GM18870 (cell line): ENCODE data around the gene STK11.

Source experiments
- ATAC-seq: cut with Tn5 transposase; IDR thresholded peaks from one replicate; pipeline ENCODE4 v1.9.1; 2021; ENCODE audit warnings: moderate library complexity; ENCODE audit not compliant: unreplicated experiment

Gene STK11

DNA sequence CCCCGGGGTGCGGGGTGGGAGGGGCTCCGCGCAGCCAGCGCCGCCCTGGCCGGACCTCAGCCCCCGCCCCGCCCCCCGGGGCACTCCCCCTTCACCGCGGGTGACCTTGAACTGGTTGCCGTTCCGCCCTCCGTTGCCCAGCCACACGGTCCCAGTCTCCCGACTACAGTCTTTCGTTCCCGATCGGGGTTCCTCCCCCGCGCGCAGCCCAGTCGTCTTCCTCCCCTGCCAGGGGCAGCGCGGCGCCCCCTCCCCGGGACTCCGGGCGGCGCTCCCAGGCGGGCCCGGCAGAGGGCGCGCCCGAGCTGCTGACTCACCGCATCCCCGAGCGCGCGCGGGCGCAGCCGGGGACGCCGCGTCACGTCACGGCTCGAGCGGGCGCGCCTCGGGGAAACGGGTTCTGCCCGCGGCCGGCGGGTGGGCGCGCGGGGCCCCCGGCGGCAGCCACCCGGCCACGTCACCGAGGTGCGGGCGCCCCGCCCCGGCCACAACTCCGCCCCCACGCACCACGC is 43.3 kb downstream of the STK11 start:
- no peak for ATAC-seq

DNA sequence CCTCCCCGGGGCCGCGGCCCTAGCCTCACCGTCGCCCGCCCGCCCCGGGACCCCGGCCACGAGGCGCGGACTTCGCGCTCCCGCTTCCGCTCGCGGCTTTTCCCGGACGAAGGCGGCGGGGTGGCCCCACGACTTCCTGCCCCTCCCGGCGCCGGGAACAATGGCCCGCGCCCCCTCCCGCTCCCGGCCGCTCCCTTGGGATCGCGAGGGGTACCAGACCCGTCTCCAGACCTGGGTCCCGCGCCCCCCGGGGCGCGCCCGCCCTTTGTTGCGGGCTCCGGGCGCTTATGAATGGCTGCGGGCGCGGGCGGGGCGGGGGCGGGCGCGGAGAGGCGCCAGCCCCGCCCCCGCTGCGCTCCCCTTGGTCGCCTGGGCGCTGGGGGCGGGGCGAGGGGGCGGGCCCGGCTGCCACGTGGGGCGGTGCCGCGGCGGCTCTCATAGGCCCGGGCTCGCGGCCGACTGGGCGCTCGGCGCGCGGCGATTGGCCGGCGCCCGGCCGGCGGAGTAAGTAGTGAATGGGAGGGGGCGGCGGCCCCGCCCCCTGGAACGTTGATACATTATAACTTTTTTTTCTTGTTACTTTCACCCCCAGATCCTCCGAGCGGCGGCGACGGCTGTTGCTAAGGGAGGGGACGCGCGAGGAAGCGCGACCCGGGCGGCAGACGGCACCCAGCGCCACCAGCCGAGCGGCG is 43.9 kb downstream of the STK11 start:
- ATAC-seq: peak; percentile 46

- no peak for ATAC-seq
Observed at GRCh38 chr19:1249990-1250436, 44.4 kb downstream of the STK11 start.

- ATAC-seq: no peak
Observed at GRCh38 chr19:1250437-1251260, 45.1 kb downstream of the STK11 start.

GRCh38 chr19:1251330-1252220 is 46.0 kb downstream of the STK11 start:
- ATAC-seq: no peak

DNA sequence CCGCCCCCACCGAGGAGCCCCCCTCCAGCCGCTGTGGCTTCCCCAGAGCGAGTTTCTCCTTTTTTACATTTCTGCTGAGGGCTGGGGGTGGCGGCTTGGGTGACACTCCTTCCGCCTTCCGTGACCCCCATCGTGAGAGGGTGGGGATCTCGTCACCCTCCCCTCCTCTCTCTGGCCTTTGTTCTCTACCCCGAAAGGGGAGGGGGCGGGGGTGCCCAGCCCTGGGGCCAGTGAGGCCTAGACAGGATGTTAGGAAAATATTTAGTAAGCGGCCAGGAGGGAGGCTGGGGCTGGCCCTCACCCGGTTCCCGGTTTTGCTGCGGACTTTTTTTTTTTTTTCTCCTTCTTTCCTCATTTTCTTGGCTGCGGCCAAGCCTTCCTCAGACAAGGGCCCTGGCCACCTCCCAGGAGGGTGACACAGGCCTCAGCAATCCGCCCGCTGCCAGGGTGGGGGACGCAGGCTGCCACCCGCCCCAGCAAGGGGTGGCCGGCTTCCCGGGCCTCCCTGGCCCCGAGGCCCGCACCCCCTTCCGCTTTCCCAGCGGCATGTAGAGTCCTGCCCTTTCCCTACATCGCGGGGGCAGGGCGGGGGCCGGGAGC is 46.7 kb downstream of the STK11 start:
- ATAC-seq: no peak

- ATAC-seq: no peak
Observed at GRCh38 chr19:1252821-1253513, 47.4 kb downstream of the STK11 start.

GRCh38 chr19:1253514-1254080 is 48.0 kb downstream of the STK11 start:
- ATAC-seq: no peak

GRCh38 chr19:1254081-1254527 is 48.5 kb downstream of the STK11 start:
- ATAC-seq: no peak

DNA sequence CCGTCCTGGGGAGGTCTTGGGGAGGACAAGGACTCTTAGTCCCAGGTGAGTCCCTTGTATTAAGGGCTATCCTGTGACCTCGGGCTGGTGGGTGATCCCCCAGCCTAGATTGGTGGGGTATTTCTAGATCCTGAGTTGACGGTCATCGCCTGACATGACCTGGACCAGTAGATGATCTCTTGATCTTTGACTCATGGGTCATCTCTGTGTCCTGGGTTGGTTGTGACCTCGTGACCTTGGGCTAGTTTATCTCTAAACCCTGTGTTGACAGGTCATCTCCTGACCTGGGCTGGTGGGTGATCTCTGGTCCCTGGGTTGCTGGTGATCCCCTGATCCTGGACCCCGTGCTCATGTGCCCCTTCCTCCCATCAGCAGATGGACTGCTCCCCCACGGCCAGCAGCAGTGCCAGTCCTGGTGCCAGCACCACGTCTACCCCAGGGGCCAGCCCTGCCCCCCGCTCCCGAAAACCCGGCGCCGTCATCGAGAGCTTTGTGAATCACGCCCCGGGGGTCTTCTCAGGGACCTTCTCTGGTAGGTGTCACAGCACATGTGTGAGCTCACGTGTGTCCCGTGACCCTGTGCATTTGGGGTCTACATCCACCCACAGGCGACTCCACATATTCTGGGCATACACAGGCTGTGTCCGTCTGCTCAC is 49.1 kb downstream of the STK11 start:
- ATAC-seq: no peak

- no peak for ATAC-seq
Observed at GRCh38 chr19:1255186-1256161, 49.9 kb downstream of the STK11 start.

DNA sequence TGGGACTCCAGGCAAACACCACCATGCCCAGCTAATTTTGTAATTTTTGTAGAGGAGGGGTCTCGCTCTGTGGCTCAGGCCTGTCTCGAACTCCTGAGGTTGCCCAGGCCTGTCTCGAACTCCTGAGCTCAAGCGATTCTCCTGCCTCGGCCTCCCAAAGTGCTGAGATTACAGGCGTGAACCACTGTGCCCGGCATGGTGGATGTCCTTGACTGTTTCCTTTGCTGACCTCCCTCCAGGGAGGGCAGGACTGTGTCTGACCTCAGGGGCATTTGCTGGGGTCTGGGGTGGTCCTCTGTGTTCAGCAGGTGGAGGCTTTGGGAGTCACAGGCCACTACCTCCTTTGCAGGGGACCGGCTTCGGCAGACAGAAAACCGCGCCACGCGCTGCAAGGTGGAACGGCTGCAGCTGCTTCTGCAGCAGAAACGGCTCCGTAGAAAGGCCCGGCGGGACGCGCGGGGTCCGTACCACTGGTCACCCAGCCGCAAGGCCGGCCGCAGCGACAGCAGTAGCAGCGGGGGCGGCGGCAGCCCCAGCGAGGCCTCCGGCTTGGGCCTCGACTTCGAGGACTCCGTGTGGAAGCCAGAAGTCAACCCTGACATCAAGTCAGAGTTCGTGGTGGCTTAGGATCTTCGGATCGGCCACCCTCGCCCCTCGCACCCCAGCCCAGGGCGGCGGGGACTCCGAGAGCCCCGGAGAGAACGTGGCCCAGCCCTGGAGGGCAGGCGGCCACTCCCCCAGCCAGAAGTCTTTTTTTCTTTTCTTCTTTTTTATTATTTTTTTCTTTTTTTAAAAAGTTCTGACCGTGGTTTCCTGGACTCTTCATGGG is 51.3 kb downstream of the STK11 start:
- ATAC-seq: no peak

DNA sequence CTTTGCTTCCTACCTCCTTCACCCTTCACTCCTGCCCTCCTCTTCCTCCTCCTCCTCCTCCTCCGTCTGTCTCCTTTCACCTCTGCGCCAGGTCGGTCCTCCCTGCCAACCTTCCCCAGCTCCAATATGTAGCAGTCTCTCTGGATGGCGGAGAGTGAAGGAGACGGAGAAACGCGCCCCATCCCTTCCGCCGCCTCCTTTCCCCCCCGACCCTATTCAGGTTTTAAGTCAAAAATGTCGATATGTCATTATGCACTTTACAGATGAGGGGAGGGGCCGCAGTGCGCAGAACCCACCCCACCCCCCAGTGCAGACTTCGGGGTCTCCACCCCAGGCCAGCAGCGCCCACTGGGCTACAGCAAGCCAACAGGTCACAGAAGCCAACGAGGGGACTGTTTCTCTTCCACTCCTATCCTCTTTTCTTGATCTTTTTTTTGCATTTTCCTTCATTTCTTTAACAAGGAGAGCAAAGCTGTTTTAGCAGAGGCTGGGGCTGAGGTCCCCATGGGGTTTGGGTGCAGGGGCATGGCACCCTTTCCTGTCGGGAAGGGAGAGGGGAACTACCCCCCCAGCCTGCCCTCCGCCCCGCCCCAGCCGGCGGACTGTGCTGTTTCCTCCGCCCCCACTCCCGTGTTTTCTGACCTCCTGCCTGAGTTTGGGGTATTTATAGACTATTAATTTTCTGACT is 52.0 kb downstream of the STK11 start:
- no peak for ATAC-seq

- no peak for ATAC-seq
Observed at GRCh38 chr19:1258163-1258492, 52.5 kb downstream of the STK11 start.

- ATAC-seq: no peak
Observed at GRCh38 chr19:1258707-1259205, 53.2 kb downstream of the STK11 start.

GRCh38 chr19:1259206-1259875 is 53.8 kb downstream of the STK11 start:
- no peak for ATAC-seq
